HepG2 (cell line): ENCODE results near the gene MSH3. TPM values are rescaled to one million over a fixed set of nuclear protein-coding genes. Genes with fewer than 3 reads are reported as not detected.

Source experiments
- ATAC-seq: fragments of 200-7000 bp; cut with Tn5 transposase; 3 replicates; pipeline ENCODE4 v1.9.1; 2020; ENCODE audit warnings: mild to moderate bottlenecking, moderate library complexity
- BruUV-seq: library from RNA; stranded (reverse); fragments of 400-500 nt; replicated peaks from 2 replicates; lab custom pipeline; 2021; lab: Mats Ljungman, UMichigan
- CTCF ChIA-PET: fragments of 300-600 bp; formaldehyde crosslinking; extraction: SDS; loops from one replicate; lab custom pipeline; 2021; ENCODE audit warnings: low total read pairs, inconsistent platforms, low intra/inter-chr PET ratio; lab: Yijun Ruan, JAX
- POLR2A ChIA-PET: fragments of 350-600 bp; sonication (Branson Sonifier 250); formaldehyde crosslinking; loops from one replicate; lab custom pipeline; 2020; ENCODE audit warnings: antibody characterized with exemption, inconsistent platforms; lab: Yijun Ruan, JAX
- DNase-seq: peaks from one replicate; pipeline ENCODE4 v3.0.0-alpha.2; 2015; ENCODE audit warnings: low spot score
- FAIRE-seq: peaks from 3 replicates; lab custom pipeline; 2011; peaks lifted over from hg19 to GRCh38; lab: Jason Lieb, UNC
- H2AFZ ChIP-seq: one replicate; pipeline ENCODE4 v1.6.1; 2011; ENCODE audit warnings: low read length, inconsistent platforms
- H3K27ac ChIP-seq: fragments of 300-600 bp; 3 replicates; pipeline ENCODE4 v1.8.0; 2011; ENCODE audit warnings: mixed run types, mild to moderate bottlenecking, mixed read lengths, low read length, inconsistent platforms; ENCODE audit not compliant: insufficient read depth; ENCODE audit errors: extremely low read length
- H3K27me3 ChIP-seq, 2 experiments: fragments of 200-600 bp in 1 of 2; 2 replicates in 1 of 2; 3 replicates in 1 of 2; pipeline versions ENCODE4 v1.6.0 to v1.8.0; 2011; ENCODE audit warnings: low read length in 2 of 2, mild to moderate bottlenecking in 2 of 2, moderate library complexity in 2 of 2, inconsistent platforms in 1 of 2; ENCODE audit not compliant: insufficient read depth in 2 of 2, control insufficient read depth in 1 of 2
- H3K36me3 ChIP-seq, 2 experiments: fragments of 200-600 bp in 1 of 2; replicated peaks in 1 of 2; 2 replicates in 1 of 2; 3 replicates in 1 of 2; pipeline versions ENCODE4 v1.5.1 to v1.8.0; 2011; ENCODE audit warnings: low read length in 2 of 2, inconsistent platforms in 1 of 2; ENCODE audit not compliant: insufficient read depth in 2 of 2, control insufficient read depth in 1 of 2
- H3K4me1 ChIP-seq: 2 replicates; pipeline ENCODE4 v1.5.1; 2012; ENCODE audit warnings: low read length, inconsistent platforms; ENCODE audit not compliant: insufficient read depth
- H3K4me2 ChIP-seq: 2 replicates; pipeline ENCODE4 v1.6.0; 2011; ENCODE audit warnings: low read depth, low read length, inconsistent platforms
- H3K4me3 ChIP-seq, 3 experiments: fragments of 200-600 bp in 1 of 3; sonication (generic), shearing (Covaris generic) in 1 of 3; replicated peaks in 1 of 3; 2 replicates each; pipeline ENCODE4 v1.5.1; 2011 to 2016; ENCODE audit warnings: low read length in 3 of 3, inconsistent platforms in 2 of 3, low read depth in 2 of 3, mild to moderate bottlenecking in 2 of 3, control low read depth in 1 of 3, mixed read lengths in 1 of 3; ENCODE audit not compliant: insufficient read depth in 1 of 3
- H3K79me2 ChIP-seq: one replicate; pipeline ENCODE4 v1.6.1; 2011; ENCODE audit warnings: low read length, inconsistent platforms; ENCODE audit not compliant: insufficient read depth
- H3K9ac ChIP-seq: 2 replicates; pipeline ENCODE4 v1.6.0; 2011; ENCODE audit warnings: mild to moderate bottlenecking, low read depth, low read length, inconsistent platforms; ENCODE audit not compliant: insufficient read depth
- H3K9me3 ChIP-seq: 2 replicates; pipeline ENCODE4 v1.5.1; 2012; ENCODE audit warnings: mild to moderate bottlenecking, low read length
- H4K20me1 ChIP-seq: 2 replicates; pipeline ENCODE4 v1.6.0; 2011; ENCODE audit warnings: inconsistent platforms, mild to moderate bottlenecking, low read length, moderate library complexity; ENCODE audit not compliant: insufficient read depth
- ELK4 ChIP-seq: sonication (generic); formaldehyde crosslinking; IDR thresholded peaks from 2 replicates; pipeline ENCODE4 v1.9.0; 2021; ENCODE audit warnings: missing genetic modification reagents, borderline replicate concordance
- IKZF4 ChIP-seq: sonication (generic); formaldehyde crosslinking; IDR thresholded peaks from 2 replicates; pipeline ENCODE4 v1.5.1; 2020; ENCODE audit warnings: borderline replicate concordance, mild to moderate bottlenecking, low read depth, missing genetic modification reagents; ENCODE audit errors: not compliant biosample characterization
- KDM3A ChIP-seq: IDR thresholded peaks from 2 replicates; pipeline ENCODE4 v1.6.1; 2018; ENCODE audit warnings: low read depth, missing compliant biosample characterization
- MLXIP ChIP-seq: sonication (generic); formaldehyde crosslinking; IDR thresholded peaks from 2 replicates; pipeline ENCODE4 v1.9.0; 2021; ENCODE audit warnings: missing genetic modification reagents, borderline replicate concordance
- RARG ChIP-seq: sonication (generic); formaldehyde crosslinking; IDR thresholded peaks from 2 replicates; pipeline ENCODE4 v1.4.0; 2020; ENCODE audit warnings: low read depth, mild to moderate bottlenecking, missing genetic modification reagents
- SOX13 ChIP-seq, 3 experiments: fragments of 450-650 bp in 1 of 3; sonication (generic) in 1 of 3; formaldehyde crosslinking in 1 of 3; IDR thresholded peaks in 2 of 3; conservative IDR thresholded peaks in 1 of 3; 2 replicates each; pipeline versions ENCODE4 v1.5.0 to v1.6.1; 2016 to 2020; ENCODE audit warnings: antibody characterized with exemption in 1 of 3, mild to moderate bottlenecking in 1 of 3, missing compliant biosample characterization in 1 of 3, missing genetic modification reagents in 1 of 3, moderate library complexity in 1 of 3
- TBX3 ChIP-seq: fragments of 450-650 bp; IDR thresholded peaks from 2 replicates; pipeline ENCODE4 v1.6.1; 2017; ENCODE audit warnings: antibody characterized with exemption, mild to moderate bottlenecking, inconsistent platforms, borderline replicate concordance
- ZNF615 ChIP-seq: sonication (generic); formaldehyde crosslinking; IDR thresholded peaks from 2 replicates; pipeline ENCODE4 v1.5.0; 2020; ENCODE audit warnings: mild to moderate bottlenecking, missing genetic modification reagents, borderline replicate concordance
- ZNF660 ChIP-seq: sonication (generic); formaldehyde crosslinking; IDR thresholded peaks from 2 replicates; pipeline ENCODE4 v1.5.1; 2020; ENCODE audit warnings: mild to moderate bottlenecking, low read depth, missing genetic modification reagents, borderline replicate concordance
- WGBS: methylation state at CpG from one replicate; pipeline ENCODE4 v1.1.6; 2017; ENCODE audit warnings: low lambda C conversion rate; 5-methylcytosine and 5-hydroxymethylcytosine counted together
- in situ Hi-C: cut with HindIII; loops from 2 replicates; pipeline ENCODE4 v1.10.0; 2017; ENCODE audit warnings: low pct_unique_long_range_greater_than_20kb; ENCODE audit not compliant: extremely low pct_ligation_motif_present
- intact Hi-C: fragments of 100-400 bp; cut with micrococcal nuclease; formaldehyde crosslinking; loops from one replicate; pipeline ENCODE4 v1.10.0; 2022; ENCODE audit not compliant: unreplicated experiment
- polyA plus RNA-seq, 8 experiments: library from polyadenylated mRNA; depleted of rRNA in 3 of 8; stranded (reverse) in 7 of 8; unstranded in 1 of 8; fragments of >200 nt; fragmentation: Illumina TruSeq in 4 of 8; extraction: Trizol in 4 of 8; gene quantifications; 2 replicates each; pipeline versions ENCODE4 v1.2.1 to v1.2.3, GENCODE V29; 2011 to 2016; ENCODE audit warnings: low read depth in 4 of 8, missing spikeins in 1 of 8, mixed read lengths in 1 of 8; ENCODE audit not compliant: insufficient read depth in 1 of 8
- total RNA-seq, 5 experiments: library from RNA; depleted of rRNA; stranded (reverse); fragments of >200 nt; fragmentation: Illumina TruSeq; extraction: Trizol; gene quantifications; 2 replicates each; pipeline ENCODE4 v1.2.3, GENCODE V29; 2016; ENCODE audit warnings: low read depth in 1 of 5

MSH3 gene
- total and polyA plus RNA-seq, 2 of the 13 experiments (the other 11 are each of a cell fraction or from before 2014, with no cell fraction given) = 4.0 to 16.4 TPM

- in situ Hi-C loops = no loop called here
- 80% methylated on average over 1 of the region's 3 CpGs for WGBS
These were observed 223.1 kb downstream of the MSH3 start for GRCh38 chr5:80877592-80877991.

More at GRCh38 chr5:80877592-80877991, 223.1 kb downstream of the MSH3 start:
- BruUV-seq = no TSS peak
- H3K36me3 ChIP-seq = peaks cover 2 to 28% of the 10 kb centered on the region in 2 experiments; a peak in 2 of 5 replicates
- TF ChIP-seq RARG = no peak
- no peak for TF ChIP-seq ZNF660 (CRISPR knock-in tag)
- no peak for TF ChIP-seq ZNF615
- TF ChIP-seq MLXIP (CRISPR knock-in tag) = no peak
- TF ChIP-seq KDM3A (CRISPR knock-in tag) = no peak
- TF ChIP-seq ELK4 (CRISPR knock-in tag) = no peak
- no peak for TF ChIP-seq SOX13 (IDR thresholded peaks at IDR 0.05)
- TF ChIP-seq SOX13 (CRISPR knock-in tag; conservative IDR thresholded peaks at IDR 0.05 in 1 of 2, IDR thresholded peaks at IDR 0.05 in 1 of 2) = no peak
- no peak for TF ChIP-seq TBX3
- TF ChIP-seq IKZF4 (CRISPR knock-in tag) = no peak
- H3K9me3 ChIP-seq = no peaks in the 10 kb centered on the region
- H3K27me3 ChIP-seq = no peaks in the 10 kb centered on the region
- CTCF ChIA-PET = no interaction called here
- DNase-seq = no peak
- no peak overlapping the region for H2AFZ ChIP-seq
- H3K27ac ChIP-seq = no peak overlapping the region
- no peak overlapping the region for H3K4me2 ChIP-seq
- no peak overlapping the region for H3K9ac ChIP-seq
- FAIRE-seq = no peak
- H3K79me2 ChIP-seq = no peaks in the 10 kb centered on the region
- no peak overlapping the region for H3K4me3 ChIP-seq
- no peak for ATAC-seq
- H3K4me1 ChIP-seq = peaks cover under 1% of the 10 kb centered on the region
- POLR2A ChIA-PET = no interaction called here
- intact Hi-C loops = no loop called here
- H4K20me1 ChIP-seq = no peaks in the 10 kb centered on the region
